Measurements from ENCODE around the gene ERCC4. TPM values are rescaled to one million over a fixed set of nuclear protein-coding genes. Genes with fewer than 3 reads are reported as not detected.

The ERCC4 gene
- total and polyA plus RNA-seq, 2 donors (not counting 1 experiment from before 2014, with no cell fraction given) = 5.9 to 10.6 TPM

DNA sequence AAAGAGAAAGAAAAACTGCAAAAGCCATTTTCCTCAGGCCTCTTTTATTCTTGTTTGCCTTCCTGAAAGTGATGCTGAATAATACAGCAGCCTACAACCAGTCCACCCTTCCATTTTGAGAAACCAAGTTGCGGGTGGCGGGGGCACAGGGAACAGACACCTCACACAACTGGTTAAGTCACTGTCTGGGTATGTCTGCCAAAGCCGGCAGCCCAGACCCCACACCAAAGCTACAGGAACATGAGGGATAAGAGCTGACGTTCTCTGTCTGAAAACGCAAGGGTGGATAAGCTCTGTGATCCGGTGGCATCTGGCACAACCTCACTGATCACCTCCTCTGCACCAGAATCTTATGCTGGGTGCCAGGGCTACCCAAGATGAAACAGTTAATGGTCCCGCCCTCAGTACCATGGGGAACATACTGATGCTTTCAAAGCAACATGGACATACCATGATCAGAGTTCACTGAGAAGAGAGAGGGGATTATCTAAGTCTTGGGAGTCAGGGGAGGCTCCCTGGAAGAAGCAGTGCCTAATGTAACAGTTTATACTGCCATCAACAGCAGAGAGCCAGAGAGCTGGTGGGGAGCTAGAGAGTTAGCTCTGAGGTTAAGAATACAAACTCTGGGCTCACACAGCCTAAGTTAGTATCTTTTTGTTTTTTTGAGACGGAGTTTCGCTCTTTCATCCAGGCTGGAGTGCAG, 53.5 kb downstream of the ERCC4 start:
- Histone ChIP-seq H4K20me1 (ENCODE audit: control insufficient read depth, extremely low read depth, insufficient read depth, low read length) (no peaks in the 10 kb centered on the region), H3K79me2 (ENCODE audit: control insufficient read depth, insufficient read depth, low read length) (no peaks in the 10 kb centered on the region), H3K9me3 (ENCODE audit: control insufficient read depth, insufficient read depth, low read depth, low read length) (no peaks in the 10 kb centered on the region), H3K4me2 (ENCODE audit: extremely low read depth, insufficient read depth, low read length) (no peak overlapping the region), H3K4me1 (ENCODE audit: control insufficient read depth, extremely low read depth, insufficient read depth, low read length) (no peaks in the 10 kb centered on the region), H3K36me3 (ENCODE audit: control insufficient read depth, insufficient read depth, low read length) (no peaks in the 10 kb centered on the region), H3K9ac (ENCODE audit: insufficient read depth, low read length) (no peak overlapping the region), H2AFZ (ENCODE audit: low read length) (no peak overlapping the region), H3K27ac (ENCODE audit: insufficient read depth, low read length) (no peak overlapping the region), H3K27me3 (ENCODE audit: control insufficient read depth, insufficient read depth, low read length) (no peaks in the 10 kb centered on the region), H3K4me3 (replicated peaks in 1 of 4; ENCODE audit: control extremely low read depth in 1 of 4, insufficient read depth in 1 of 4, low read depth in 3 of 4, low read length in 4 of 4) (no peak overlapping the region)
- TF ChIP-seq EZH2 (IDR thresholded peaks at IDR 0.05; ENCODE audit: low read length, missing control alignments) = no peak
- TF ChIP-seq, protein P1, sequence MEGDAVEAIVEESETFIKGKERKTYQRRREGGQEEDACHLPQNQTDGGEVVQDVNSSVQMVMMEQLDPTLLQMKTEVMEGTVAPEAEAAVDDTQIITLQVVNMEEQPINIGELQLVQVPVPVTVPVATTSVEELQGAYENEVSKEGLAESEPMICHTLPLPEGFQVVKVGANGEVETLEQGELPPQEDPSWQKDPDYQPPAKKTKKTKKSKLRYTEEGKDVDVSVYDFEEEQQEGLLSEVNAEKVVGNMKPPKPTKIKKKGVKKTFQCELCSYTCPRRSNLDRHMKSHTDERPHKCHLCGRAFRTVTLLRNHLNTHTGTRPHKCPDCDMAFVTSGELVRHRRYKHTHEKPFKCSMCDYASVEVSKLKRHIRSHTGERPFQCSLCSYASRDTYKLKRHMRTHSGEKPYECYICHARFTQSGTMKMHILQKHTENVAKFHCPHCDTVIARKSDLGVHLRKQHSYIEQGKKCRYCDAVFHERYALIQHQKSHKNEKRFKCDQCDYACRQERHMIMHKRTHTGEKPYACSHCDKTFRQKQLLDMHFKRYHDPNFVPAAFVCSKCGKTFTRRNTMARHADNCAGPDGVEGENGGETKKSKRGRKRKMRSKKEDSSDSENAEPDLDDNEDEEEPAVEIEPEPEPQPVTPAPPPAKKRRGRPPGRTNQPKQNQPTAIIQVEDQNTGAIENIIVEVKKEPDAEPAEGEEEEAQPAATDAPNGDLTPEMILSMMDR (conservative IDR thresholded peaks at IDR 0.05 in 1 of 2, IDR thresholded peaks at IDR 0.05 in 1 of 2; ENCODE audit: low read depth in 1 of 2, low read length in 2 of 2) = no peak
- no peak for DNase-seq (ENCODE audit: low read depth in 2 of 2)

DNA sequence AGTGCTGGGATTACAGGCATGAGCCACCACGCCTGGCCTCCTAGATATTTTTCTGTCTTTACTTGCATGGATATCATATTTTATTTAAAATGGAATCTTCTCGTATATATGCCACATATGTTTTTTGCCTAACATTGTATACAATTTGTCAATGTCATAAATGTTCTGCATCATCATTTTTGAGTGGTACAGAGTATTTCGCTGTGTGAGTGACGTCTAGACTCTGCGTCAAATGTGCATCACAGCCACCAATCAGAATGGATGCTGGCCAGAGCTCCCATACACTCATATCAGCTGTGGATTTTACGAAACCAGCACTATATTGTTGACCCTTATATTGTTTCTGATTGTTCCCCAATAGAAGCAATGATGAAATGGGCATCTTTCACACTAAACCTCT, 57.2 kb downstream of the ERCC4 start:
- Histone ChIP-seq H3K9ac (ENCODE audit: insufficient read depth, low read length) (no peak overlapping the region), H3K4me1 (ENCODE audit: control insufficient read depth, extremely low read depth, insufficient read depth, low read length) (no peaks in the 10 kb centered on the region), H3K79me2 (ENCODE audit: control insufficient read depth, insufficient read depth, low read length) (no peaks in the 10 kb centered on the region), H2AFZ (ENCODE audit: low read length) (no peak overlapping the region), H3K9me3 (ENCODE audit: control insufficient read depth, insufficient read depth, low read depth, low read length) (no peaks in the 10 kb centered on the region), H4K20me1 (ENCODE audit: control insufficient read depth, extremely low read depth, insufficient read depth, low read length) (no peaks in the 10 kb centered on the region), H3K27me3 (ENCODE audit: control insufficient read depth, insufficient read depth, low read length) (no peaks in the 10 kb centered on the region), H3K4me2 (ENCODE audit: extremely low read depth, insufficient read depth, low read length) (no peak overlapping the region), H3K4me3 (replicated peaks in 1 of 4; ENCODE audit: control extremely low read depth in 1 of 4, insufficient read depth in 1 of 4, low read depth in 3 of 4, low read length in 4 of 4) (no peak overlapping the region), H3K27ac (ENCODE audit: insufficient read depth, low read length) (no peak overlapping the region), H3K36me3 (ENCODE audit: control insufficient read depth, insufficient read depth, low read length) (no peaks in the 10 kb centered on the region)
- no peak for DNase-seq (ENCODE audit: low read depth in 2 of 2)
- TF ChIP-seq, protein P1 (conservative IDR thresholded peaks at IDR 0.05 in 1 of 2, IDR thresholded peaks at IDR 0.05 in 1 of 2; ENCODE audit: low read depth in 1 of 2, low read length in 2 of 2) = no peak
- TF ChIP-seq EZH2 (IDR thresholded peaks at IDR 0.05; ENCODE audit: low read length, missing control alignments) = no peak

DNA sequence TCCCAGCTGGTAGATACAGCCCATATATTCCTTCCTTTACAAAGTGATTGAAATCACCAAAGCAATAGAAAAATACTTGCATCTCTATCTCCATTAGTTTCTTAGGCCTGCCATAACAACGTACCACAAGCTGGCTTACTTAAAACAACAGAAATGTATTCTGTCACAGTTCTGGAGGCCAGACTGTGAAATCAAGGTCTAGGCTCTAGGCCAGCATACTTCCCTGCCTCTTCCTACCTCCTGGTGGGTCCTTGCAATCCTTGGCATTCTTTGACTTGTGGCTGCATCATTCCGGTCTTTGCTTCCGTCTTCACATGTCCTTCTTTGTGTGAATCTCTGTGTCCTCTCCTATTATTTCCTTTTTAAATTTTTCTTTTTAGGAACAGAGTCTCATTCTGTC, 62.5 kb downstream of the ERCC4 start:
- peak in 1 of 2 donors; percentile 85 for DNase-seq (ENCODE audit: low read depth in 2 of 2)
- Histone ChIP-seq H3K9ac (ENCODE audit: insufficient read depth, low read length) (no peak overlapping the region), H3K27me3 (ENCODE audit: control insufficient read depth, insufficient read depth, low read length) (no peaks in the 10 kb centered on the region), H3K27ac (ENCODE audit: insufficient read depth, low read length) (no peak overlapping the region), H2AFZ (ENCODE audit: low read length) (no peak overlapping the region), H3K79me2 (ENCODE audit: control insufficient read depth, insufficient read depth, low read length) (no peaks in the 10 kb centered on the region), H3K4me2 (ENCODE audit: extremely low read depth, insufficient read depth, low read length) (no peak overlapping the region), H3K4me3 (replicated peaks in 1 of 4; ENCODE audit: control extremely low read depth in 1 of 4, insufficient read depth in 1 of 4, low read depth in 3 of 4, low read length in 4 of 4) (no peak overlapping the region), H3K36me3 (ENCODE audit: control insufficient read depth, insufficient read depth, low read length) (no peaks in the 10 kb centered on the region), H4K20me1 (ENCODE audit: control insufficient read depth, extremely low read depth, insufficient read depth, low read length) (no peaks in the 10 kb centered on the region), H3K4me1 (ENCODE audit: control insufficient read depth, extremely low read depth, insufficient read depth, low read length) (no peaks in the 10 kb centered on the region), H3K9me3 (ENCODE audit: control insufficient read depth, insufficient read depth, low read depth, low read length) (no peaks in the 10 kb centered on the region)
- no peak for TF ChIP-seq EZH2 (IDR thresholded peaks at IDR 0.05; ENCODE audit: low read length, missing control alignments)
- TF ChIP-seq, protein P1 (conservative IDR thresholded peaks at IDR 0.05 in 1 of 2, IDR thresholded peaks at IDR 0.05 in 1 of 2; ENCODE audit: low read depth in 1 of 2, low read length in 2 of 2) = no peak
